BE2C (cell line): Measurements from ENCODE around the gene RBM33.

Experiments
- DNase-seq: peaks from one replicate; pipeline ENCODE4 v3.0.0-alpha.2; 2020
- H3K27me3 ChIP-seq: fragments of 250-450 bp; sonication (Bioruptor Pico); 2 replicates; pipeline ENCODE4 v1.5.1; 2020; ENCODE audit warnings: mild to moderate bottlenecking
- H3K36me3 ChIP-seq: fragments of 250-450 bp; sonication (Bioruptor Pico); 2 replicates; pipeline ENCODE4 v1.5.1; 2020; ENCODE audit warnings: mild to moderate bottlenecking
- H3K4me1 ChIP-seq: fragments of 250-450 bp; sonication (Bioruptor Pico); 2 replicates; pipeline ENCODE4 v1.5.1; 2020
- H3K4me3 ChIP-seq: 2 replicates; pipeline ENCODE4 v1.5.1; 2011; ENCODE audit warnings: low read depth, low read length
- H3K9me3 ChIP-seq: fragments of 250-450 bp; sonication (Bioruptor Pico); 2 replicates; pipeline ENCODE4 v1.5.1; 2020
- CTCF ChIP-seq: IDR thresholded peaks from 2 replicates; pipeline ENCODE4 v1.5.1; 2012; ENCODE audit warnings: mild to moderate bottlenecking, low read depth, low read length

Gene RBM33

GRCh38 chr7:155818820-155819168 is 174.3 kb downstream of the RBM33 start:
- peaks cover 29% of the 10 kb centered on the region for H3K27me3 ChIP-seq
- H3K9me3 ChIP-seq = no peaks in the 10 kb centered on the region
- TF ChIP-seq CTCF = no peak
- H3K36me3 ChIP-seq = no peaks in the 10 kb centered on the region
- no peak for DNase-seq
- no peak overlapping the region for H3K4me3 ChIP-seq
- H3K4me1 ChIP-seq = no peaks in the 10 kb centered on the region

DNA sequence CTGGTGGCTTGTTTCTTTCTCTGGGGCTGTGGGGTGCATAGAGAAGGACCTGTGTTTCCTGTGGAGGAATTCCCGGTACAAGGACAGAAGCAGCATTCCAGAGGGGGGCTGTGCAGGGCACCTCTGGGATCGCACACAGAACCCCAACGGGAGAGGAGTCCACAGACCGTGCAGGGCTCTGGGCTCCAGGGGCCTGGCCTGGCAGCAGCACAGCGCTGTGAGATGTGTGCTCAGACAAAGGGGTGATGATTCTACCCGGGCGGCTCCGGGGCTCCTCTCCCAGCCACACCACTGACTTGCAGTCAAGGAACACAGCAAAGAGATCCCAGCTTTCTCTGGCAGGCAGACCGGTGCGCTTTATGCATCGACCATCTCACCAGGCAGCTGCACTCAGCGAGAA is 174.7 kb downstream of the RBM33 start:
- Histone ChIP-seq H3K9me3 (no peaks in the 10 kb centered on the region), H3K4me1 (no peaks in the 10 kb centered on the region), H3K36me3 (no peaks in the 10 kb centered on the region), H3K27me3 (peaks cover 26% of the 10 kb centered on the region), H3K4me3 (no peak overlapping the region)
- DNase-seq = no peak
- TF ChIP-seq CTCF = no peak

GRCh38 chr7:155820246-155820645 is 175.8 kb downstream of the RBM33 start:
- no peak overlapping the region for H3K4me3 ChIP-seq
- H3K9me3 ChIP-seq = no peaks in the 10 kb centered on the region
- H3K27me3 ChIP-seq = peaks cover 24% of the 10 kb centered on the region
- H3K4me1 ChIP-seq = no peaks in the 10 kb centered on the region
- TF ChIP-seq CTCF = no peak
- DNase-seq = no peak
- no peaks in the 10 kb centered on the region for H3K36me3 ChIP-seq

GRCh38 chr7:155820788-155821187 is 176.3 kb downstream of the RBM33 start:
- Histone ChIP-seq H3K9me3 (no peaks in the 10 kb centered on the region), H3K27me3 (peaks cover 19% of the 10 kb centered on the region), H3K4me1 (no peaks in the 10 kb centered on the region), H3K4me3 (no peak overlapping the region), H3K36me3 (no peaks in the 10 kb centered on the region)
- no peak for TF ChIP-seq CTCF
- no peak for DNase-seq

- H3K4me1 ChIP-seq = no peaks in the 10 kb centered on the region
Measured at GRCh38 chr7:155821851-155822250, 177.4 kb downstream of the RBM33 start.

More at GRCh38 chr7:155821851-155822250, 177.4 kb downstream of the RBM33 start:
- Histone ChIP-seq H3K9me3 (no peaks in the 10 kb centered on the region), H3K4me3 (no peak overlapping the region), H3K27me3 (peaks cover 19% of the 10 kb centered on the region), H3K36me3 (no peaks in the 10 kb centered on the region)
- no peak for DNase-seq
- no peak for TF ChIP-seq CTCF
